ENCODE results near the gene NTM.

Gene NTM

DNA sequence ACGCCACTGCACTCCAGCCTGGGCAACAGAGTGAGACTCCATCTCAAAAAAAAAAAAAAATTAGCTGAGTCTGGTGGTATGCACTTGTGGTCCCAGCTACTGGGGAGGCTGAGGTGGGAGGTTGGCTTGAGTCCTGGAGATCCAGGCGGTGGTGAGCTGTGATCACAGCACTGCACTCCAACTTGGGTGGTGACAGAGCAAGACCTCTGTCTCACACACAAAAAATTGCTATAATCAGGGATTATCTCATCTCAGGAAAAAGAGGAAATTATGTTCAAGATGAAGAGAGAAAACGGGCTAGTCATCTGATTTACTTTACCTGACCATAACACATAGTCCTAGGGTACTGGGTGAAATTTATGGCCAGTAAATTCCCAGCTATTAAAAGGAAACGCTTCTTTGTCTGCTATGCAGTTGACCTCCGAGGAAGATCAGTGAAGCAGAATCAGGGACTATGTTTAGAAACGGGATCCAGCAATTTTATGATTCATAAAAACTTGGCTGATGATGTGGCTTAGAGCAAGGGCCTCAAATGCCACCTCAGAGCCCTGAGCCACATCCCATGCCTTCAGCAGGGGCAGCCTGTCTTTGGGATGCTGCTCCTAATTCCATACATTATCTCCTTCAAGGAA lies 386.2 kb downstream of the NTM start:
- DNase-seq = no peak

DNA sequence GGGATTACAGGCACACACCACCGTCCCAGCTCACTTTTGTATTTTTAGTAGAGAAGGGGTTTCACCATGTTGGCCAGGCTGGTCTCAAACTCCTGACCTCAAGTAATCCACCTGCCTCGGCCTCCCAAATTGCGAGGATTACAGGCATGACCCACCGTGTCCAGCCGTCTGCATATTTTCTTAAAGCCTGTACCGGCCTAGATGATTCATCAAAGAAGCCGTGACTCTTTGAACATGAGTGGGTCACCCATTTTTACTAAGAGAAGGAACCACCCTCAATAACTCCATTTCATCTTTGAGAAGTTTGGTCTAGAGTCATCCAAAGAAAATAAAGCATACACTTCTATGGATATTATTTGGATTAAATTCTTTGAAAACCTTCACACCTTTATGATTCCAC lies 388.3 kb downstream of the NTM start:
- no peak for DNase-seq

DNA sequence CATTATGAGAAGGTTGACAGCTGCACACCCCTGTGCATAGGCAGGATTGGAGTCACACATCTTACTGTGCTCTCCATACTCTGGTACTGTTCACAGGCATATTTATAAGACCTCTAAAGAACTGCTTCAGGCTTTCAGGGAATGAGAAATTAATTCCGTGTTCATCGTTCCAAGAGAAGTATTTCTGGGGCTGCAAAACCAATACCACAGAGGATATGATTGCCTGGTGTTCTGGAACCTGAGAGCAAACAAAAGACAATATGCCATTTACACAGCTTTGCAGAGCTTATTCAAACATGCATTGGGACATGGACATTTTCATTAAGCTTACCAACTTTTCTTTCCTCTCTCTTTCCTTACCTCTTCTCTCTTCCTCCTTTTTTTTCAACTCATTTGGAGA lies 388.7 kb downstream of the NTM start:
- no peak for DNase-seq

- DNase-seq = no peak
These were observed 390.0 kb downstream of the NTM start for GRCh38 chr11:131760091-131761061.

- no peak for DNase-seq
These were observed 392.1 kb downstream of the NTM start for GRCh38 chr11:131762346-131763110.

- no peak for DNase-seq
These were observed 392.9 kb downstream of the NTM start for GRCh38 chr11:131763193-131763890.

GRCh38 chr11:131764126-131764525 lies 393.7 kb downstream of the NTM start:
- DNase-seq = no peak

DNA sequence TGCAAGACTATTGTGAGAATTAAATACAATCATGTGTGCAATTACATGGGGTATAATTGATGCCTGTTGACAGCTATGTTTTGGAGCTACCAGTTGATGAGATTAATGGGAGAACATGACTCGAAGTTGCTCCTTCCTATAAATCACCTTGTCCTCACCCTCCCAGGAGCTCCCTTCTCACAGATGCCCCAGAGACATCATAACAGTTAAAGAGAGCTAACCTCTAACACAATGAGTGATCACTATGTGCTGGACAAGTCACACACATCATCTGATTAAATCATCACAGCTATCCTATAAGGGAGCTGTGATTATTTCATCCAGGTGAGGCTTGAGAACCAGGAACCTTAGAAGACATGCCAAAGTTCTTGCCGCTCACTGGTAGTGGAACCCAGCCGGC lies 394.2 kb downstream of the NTM start:
- no peak for DNase-seq

DNA sequence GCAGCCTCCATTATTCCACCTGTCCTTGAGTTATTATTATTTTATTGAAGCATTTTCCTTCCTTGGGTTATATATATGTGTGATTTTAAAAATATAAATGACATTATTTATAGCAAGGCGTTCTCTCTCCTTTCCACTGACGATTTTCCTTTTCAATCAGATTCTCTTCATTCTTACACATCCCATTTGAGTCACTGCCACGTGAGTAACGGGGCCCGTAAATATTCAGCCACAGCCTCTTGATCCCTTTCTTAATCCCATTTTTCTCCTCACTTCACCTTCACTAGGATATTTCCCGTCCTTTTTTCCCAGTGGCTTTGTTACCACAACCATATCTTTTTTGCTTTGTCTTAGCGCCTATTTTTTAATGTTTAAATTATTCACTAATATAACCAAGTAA lies 396.2 kb downstream of the NTM start:
- DNase-seq = no peak

GRCh38 chr11:131767421-131767820 lies 397.0 kb downstream of the NTM start:
- peak in 1 of 3 donors; percentile 8 for DNase-seq

GRCh38 chr11:131770801-131771200 lies 400.4 kb downstream of the NTM start:
- no peak for DNase-seq

DNA sequence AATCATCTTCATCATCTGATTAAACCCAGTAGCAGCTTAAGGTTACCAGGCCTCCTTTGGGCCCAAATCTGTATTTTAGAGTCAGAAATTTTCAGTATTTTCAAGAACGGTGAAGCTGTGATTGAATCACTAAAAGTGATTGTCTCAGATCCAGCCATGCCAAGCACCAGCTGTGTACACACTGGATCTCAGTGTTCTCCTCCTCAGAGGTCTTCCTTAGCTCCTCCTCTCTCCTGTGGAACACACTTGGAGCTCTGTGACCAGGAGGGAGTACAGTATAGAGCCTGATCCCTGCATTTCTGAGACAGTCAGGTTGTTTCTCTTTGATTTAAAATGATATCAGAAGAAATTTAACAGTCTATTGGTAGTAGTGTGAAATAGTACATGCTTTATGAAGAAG lies 401.1 kb downstream of the NTM start:
- no peak for DNase-seq

- no peak for DNase-seq
These were observed 403.2 kb downstream of the NTM start for GRCh38 chr11:131773626-131774025.

GRCh38 chr11:131776211-131776610 lies 405.8 kb downstream of the NTM start:
- DNase-seq = no peak

DNA sequence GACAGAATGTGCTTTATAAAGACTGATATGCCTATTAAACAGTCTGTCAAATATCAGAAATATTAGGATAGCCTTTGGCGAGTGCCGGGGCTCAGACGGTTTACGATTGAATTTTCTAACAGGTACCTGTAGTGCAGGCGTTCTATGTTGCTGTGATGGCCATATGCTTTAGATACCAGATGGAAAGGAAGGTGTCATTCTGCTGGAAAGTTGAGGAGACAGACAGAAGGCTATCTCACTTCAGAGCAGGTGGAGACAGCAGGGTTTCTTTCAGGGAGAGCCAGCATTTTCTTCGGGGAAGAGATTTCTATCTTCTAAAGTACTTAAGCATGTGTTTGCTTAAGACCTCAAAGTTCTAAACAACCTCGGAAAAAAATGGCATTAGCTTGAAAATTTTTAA lies 415.4 kb downstream of the NTM start:
- no peak for DNase-seq

GRCh38 chr11:131787119-131787518 lies 416.7 kb downstream of the NTM start:
- DNase-seq = no peak

GRCh38 chr11:131790586-131790985 lies 420.2 kb downstream of the NTM start:
- DNase-seq = no peak

DNA sequence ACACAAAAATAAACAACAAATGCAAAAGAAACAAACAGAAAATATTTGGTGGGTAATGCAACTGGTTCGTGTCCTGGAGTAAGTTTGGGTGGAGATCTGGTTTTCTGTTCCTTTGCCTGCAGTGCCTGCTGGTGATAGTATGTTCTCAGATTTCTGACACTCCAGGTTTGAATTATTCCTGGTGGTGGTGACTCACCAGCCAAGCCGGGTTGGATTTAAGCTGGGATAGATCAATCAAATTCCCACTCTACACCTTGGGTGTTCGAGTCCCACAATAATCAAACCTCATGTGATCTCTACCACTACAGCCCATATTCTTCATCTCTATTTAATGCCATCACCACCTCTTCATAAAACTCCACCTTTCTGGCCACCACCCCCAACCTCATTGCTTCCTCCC lies 421.8 kb downstream of the NTM start:
- DNase-seq = no peak

DNA sequence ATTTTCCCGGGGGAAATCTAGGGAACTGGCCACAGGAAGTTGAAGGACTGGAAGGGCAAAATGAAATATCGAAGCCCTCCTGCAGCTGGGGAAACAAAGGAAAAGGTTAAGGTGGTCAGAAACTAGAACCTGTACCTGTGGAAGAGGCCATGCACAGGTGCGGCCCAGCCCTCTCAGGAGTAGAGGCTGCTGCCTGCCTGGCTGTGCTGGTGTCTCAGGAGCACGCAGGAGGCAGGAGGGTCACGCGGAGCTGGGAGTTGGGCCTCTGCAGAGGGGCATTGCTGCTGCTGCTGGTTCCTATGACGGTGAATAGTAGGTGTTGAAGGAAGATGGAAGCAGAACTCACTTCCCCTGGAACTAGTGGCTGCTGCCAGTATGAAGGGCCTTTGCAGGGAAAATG lies 425.7 kb downstream of the NTM start:
- DNase-seq = no peak

DNA sequence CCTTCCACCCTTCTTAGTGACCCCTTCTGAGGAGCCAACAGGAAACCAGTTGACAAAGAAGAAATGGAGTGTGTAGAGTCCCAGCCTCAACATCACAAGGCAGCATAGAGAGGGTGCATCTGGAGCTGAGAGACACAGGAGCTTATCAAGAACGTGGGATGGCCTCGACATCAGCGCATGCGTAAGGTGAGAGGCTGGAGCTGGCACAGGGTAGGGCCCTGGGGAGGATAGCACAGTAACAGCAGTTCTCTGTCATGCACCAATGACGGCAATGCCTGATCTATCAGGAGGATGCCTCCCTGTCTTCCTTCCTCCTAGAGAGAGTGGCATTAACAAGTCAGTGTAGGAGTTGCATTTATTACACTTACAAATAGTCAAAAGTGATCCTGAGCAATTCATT lies 426.1 kb downstream of the NTM start:
- DNase-seq = no peak

DNA sequence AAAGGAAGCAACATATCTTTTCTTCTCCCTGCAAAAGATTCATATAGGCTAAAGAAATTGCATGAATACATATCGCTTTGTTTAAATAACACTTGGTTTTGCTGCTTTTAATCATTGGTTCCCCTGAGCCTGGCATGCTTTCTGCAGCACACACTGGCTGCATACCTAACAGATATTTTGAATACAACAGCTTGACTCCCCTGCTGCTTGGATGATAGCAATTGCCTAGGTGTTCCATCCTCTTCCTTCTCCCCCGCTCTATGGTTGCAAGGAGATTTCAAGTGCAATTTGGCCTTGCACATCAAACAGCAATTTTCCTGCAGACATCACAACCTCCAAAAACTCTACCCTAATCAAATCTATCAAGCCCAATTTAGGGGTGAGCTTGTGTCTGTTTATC lies 430.0 kb downstream of the NTM start:
- no peak for DNase-seq

- DNase-seq = no peak
These were observed 432.2 kb downstream of the NTM start for GRCh38 chr11:131802440-131803115.

Measured in suppressor macrophage treated with lipopolysaccharide for 1 hour (primary cell).